Lower lobe of right lung (tissue), 2 donors: ENCODE measurements around the gene INPP5A. TPM values are rescaled to one million over a fixed set of nuclear protein-coding genes. Genes with fewer than 3 reads are reported as not detected.

Experiments
- ATAC-seq, 2 donors: fragments of 200-7000 bp; cut with Tn5 transposase; one replicate each; pipeline ENCODE4 v1.9.1; 2020 to 2022; ENCODE audit warnings: mild to moderate bottlenecking in 2 of 2, moderate library complexity in 2 of 2
- DNase-seq: peaks from one replicate; pipeline ENCODE4 v3.0.0-alpha.2; 2020
- H3K27ac ChIP-seq: fragments of 200-600 bp; one replicate; pipeline ENCODE4 v1.8.0; 2022
- H3K27me3 ChIP-seq: fragments of 200-600 bp; one replicate; pipeline ENCODE4 v1.8.0; 2022; ENCODE audit warnings: low read depth
- H3K36me3 ChIP-seq: fragments of 200-600 bp; one replicate; pipeline ENCODE4 v1.8.0; 2022; ENCODE audit warnings: mild to moderate bottlenecking
- H3K4me1 ChIP-seq: fragments of 200-600 bp; one replicate; pipeline ENCODE4 v1.8.0; 2022
- H3K4me3 ChIP-seq: fragments of 200-600 bp; one replicate; pipeline ENCODE4 v1.8.0; 2022; ENCODE audit warnings: mild to moderate bottlenecking
- H3K9me3 ChIP-seq: fragments of 200-600 bp; one replicate; pipeline ENCODE4 v1.8.0; 2022
- intact Hi-C: fragments of 100-400 bp; cut with DNase I; formaldehyde crosslinking; loops from one replicate; pipeline ENCODE4 v1.11.0; 2022
- total RNA-seq: library from RNA; stranded (reverse); fragmentation: NEBNext Ultra II Directional; extraction: Animal tissue kit (Norgen Biotek cat#: 25700); gene quantifications from one replicate; pipeline ENCODE4 v1.2.1, GENCODE V29; 2021
- TF ChIP-seq, protein P1 (sequence below): fragments of 200-600 bp; IDR thresholded peaks from one replicate; pipeline ENCODE4 v1.8.0; 2022; ENCODE audit warnings: antibody characterized with exemption, mild to moderate bottlenecking
- donor health status: DM: no; HTN: yes; CAD: no; lungs with severe emphysema.

INPP5A gene
- total RNA-seq, 1 donor from 2014 or later, result 34.1 TPM

DNA sequence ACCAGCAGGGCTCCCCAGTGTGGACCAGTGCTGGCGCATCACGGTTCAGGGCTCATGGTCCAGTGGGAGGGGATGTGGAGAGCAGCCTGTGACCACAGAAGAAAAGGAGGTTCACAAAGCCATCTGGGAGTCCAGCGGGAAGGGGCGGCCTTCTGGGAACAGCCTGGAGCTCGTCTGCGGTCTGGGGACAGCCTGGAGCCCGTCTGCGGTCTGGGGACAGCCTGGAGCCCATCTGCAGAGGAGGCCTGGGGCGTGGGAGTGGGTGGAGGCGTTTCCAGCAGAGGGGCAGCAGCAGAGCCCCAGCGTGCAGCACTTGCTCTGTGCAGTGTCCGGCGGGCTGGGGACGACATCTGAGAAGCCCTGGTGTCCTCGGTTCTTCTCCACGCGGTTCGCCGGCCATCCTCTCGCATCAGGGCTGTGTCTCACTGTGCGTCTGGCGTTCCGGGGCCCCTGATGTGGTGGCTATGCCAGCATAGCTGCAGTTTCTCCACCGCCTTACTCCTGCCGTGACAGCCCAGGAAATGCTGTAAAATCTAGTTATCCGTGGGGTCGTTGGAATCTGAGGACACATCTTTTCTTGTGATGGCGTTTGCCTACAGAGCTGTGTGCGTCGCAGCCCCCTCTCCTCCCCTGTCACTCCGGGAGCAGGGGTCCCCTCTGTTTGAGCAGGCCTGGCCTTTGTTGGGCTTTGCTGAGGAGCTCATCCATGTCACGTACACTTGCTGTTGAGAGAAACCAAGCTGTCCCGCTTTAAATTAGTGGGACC lies 104.6 kb downstream of the INPP5A start:
- Histone ChIP-seq H3K27ac (no peak overlapping the region), H3K27me3 (no peaks in the 10 kb centered on the region), H3K4me3 (no peak overlapping the region), H3K36me3 (no peaks in the 10 kb centered on the region), H3K4me1 (peaks cover 13% of the 10 kb centered on the region), H3K9me3 (no peaks in the 10 kb centered on the region)
- DNase-seq (peak; percentile 34), ATAC-seq (no peak)
- TF ChIP-seq, protein P1, sequence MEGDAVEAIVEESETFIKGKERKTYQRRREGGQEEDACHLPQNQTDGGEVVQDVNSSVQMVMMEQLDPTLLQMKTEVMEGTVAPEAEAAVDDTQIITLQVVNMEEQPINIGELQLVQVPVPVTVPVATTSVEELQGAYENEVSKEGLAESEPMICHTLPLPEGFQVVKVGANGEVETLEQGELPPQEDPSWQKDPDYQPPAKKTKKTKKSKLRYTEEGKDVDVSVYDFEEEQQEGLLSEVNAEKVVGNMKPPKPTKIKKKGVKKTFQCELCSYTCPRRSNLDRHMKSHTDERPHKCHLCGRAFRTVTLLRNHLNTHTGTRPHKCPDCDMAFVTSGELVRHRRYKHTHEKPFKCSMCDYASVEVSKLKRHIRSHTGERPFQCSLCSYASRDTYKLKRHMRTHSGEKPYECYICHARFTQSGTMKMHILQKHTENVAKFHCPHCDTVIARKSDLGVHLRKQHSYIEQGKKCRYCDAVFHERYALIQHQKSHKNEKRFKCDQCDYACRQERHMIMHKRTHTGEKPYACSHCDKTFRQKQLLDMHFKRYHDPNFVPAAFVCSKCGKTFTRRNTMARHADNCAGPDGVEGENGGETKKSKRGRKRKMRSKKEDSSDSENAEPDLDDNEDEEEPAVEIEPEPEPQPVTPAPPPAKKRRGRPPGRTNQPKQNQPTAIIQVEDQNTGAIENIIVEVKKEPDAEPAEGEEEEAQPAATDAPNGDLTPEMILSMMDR, result no peak
- intact Hi-C loops, result no loop called here

DNA sequence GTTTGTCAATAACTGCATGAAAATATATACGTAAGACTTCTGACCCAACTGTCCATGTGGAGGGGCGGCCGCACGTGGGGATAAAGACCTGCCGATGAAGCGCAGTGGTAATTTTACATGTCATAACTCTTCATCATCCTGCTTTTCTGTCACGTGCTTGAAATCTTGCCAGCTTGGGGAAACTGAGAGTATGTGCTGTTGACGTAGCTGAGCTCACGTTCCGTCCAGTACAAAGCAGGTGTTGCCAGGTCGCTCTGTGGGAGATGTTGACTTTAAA lies 105.1 kb downstream of the INPP5A start:
- TF ChIP-seq, protein P1, result no peak
- H3K4me1 ChIP-seq, result peaks cover 8% of the 10 kb centered on the region
- ATAC-seq (no peak), DNase-seq (no peak)
- intact Hi-C loops, result no loop called here
- H3K4me3 ChIP-seq, result no peak overlapping the region
- H3K27me3 ChIP-seq, result no peaks in the 10 kb centered on the region
- H3K27ac ChIP-seq, result no peak overlapping the region
- H3K36me3 ChIP-seq, result no peaks in the 10 kb centered on the region
- no peaks in the 10 kb centered on the region for H3K9me3 ChIP-seq

DNA sequence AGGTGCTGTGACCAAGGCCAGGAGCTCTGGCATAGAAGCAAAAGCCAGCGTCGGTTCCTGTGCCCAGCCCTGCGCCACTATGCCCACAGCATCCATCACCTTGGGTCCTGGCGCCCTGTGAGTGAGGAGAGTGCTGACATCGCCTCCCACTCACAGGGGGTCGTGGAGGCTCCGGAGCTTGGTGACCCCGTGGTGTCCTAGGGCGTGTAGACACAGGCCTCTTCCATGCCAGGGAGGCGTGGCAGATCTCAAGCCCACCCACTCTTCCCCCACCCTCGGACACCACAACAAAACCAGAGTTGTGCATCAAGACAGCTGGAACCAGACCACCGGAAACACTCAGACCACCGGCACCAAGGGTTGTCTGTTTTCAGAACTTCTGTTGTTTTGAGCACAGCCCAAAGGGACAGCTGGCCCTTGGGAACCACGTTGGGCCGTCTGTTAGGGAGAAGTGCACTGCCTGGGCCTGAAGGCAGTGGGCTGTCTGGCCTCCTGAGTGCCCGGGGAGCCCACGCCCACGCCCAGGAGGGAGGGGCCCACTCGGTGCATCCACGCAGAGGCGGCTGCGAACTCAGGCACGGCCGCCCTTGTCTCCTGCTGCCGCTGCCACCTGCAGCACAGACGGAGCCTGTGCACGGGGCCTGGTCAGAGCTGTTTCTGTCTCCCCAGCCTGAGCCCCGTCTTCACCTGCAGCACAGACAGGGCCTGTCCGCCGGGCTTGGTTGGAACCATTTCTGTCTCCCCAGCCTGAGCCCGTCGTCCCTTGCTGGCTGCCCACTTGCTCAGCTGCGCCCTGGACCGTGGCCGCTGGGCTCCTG lies 106.3 kb downstream of the INPP5A start:
- ATAC-seq (peak in 1 of 2 donors; percentile 4), DNase-seq (peak; percentile 39)
- Histone ChIP-seq H3K4me3 (no peak overlapping the region), H3K36me3 (no peaks in the 10 kb centered on the region), H3K27me3 (no peaks in the 10 kb centered on the region), H3K9me3 (no peaks in the 10 kb centered on the region), H3K27ac (no peak overlapping the region), H3K4me1 (no peaks in the 10 kb centered on the region)
- TF ChIP-seq, protein P1, result no peak
- intact Hi-C loops, result no loop called here

- TF ChIP-seq, protein P1, result no peak
- H3K36me3 ChIP-seq, result no peaks in the 10 kb centered on the region
- DNase-seq (no peak), ATAC-seq (no peak)
- intact Hi-C loops, result no loop called here
- H3K4me3 ChIP-seq, result no peak overlapping the region
- H3K27me3 ChIP-seq, result no peaks in the 10 kb centered on the region
- H3K27ac ChIP-seq, result no peak overlapping the region
- H3K9me3 ChIP-seq, result no peaks in the 10 kb centered on the region
- H3K4me1 ChIP-seq, result no peaks in the 10 kb centered on the region
Observed at GRCh38 chr10:132644527-132645246, 107.1 kb downstream of the INPP5A start.

GRCh38 chr10:132645247-132645530 lies 107.6 kb downstream of the INPP5A start:
- Histone ChIP-seq H3K9me3 (no peaks in the 10 kb centered on the region), H3K27me3 (no peaks in the 10 kb centered on the region), H3K36me3 (peaks cover 1% of the 10 kb centered on the region), H3K4me3 (no peak overlapping the region), H3K27ac (no peak overlapping the region), H3K4me1 (no peaks in the 10 kb centered on the region)
- intact Hi-C loops, result no loop called here
- DNase-seq, result peak; percentile 39
- no peak for ATAC-seq
- TF ChIP-seq, protein P1, result no peak
